ENCODE results near the gene MAP7.

- TF ChIP-seq CTCF (IDR thresholded peaks at IDR 0.05 in 2 of 3, conservative IDR thresholded peaks at IDR 0.05 in 1 of 3; ENCODE audit: insufficient read depth in 2 of 3, low read depth in 1 of 3, low read length in 3 of 3) = no peak
- TF ChIP-seq TCF7L2 (IDR thresholded peaks at IDR 0.05; ENCODE audit: low read depth, low read length) = no peak
- no peak for TF ChIP-seq RBFOX2 (IDR thresholded peaks at IDR 0.05; ENCODE audit: low read depth, low read length)
- TF ChIP-seq CAMTA2 (CRISPR knock-in tag; conservative IDR thresholded peaks at IDR 0.05) = no peak
- TF ChIP-seq SIX5 (IDR thresholded peaks at IDR 0.05; ENCODE audit: borderline replicate concordance in 1 of 2, insufficient read depth in 1 of 2, low read depth in 1 of 2, low read length in 2 of 2) = no peak
- no peak for TF ChIP-seq SIN3A (IDR thresholded peaks at IDR 0.05; ENCODE audit: borderline replicate concordance in 2 of 2, control insufficient read depth in 1 of 2, low read depth in 2 of 2, low read length in 2 of 2)
- no peak for TF ChIP-seq SREBF2 (CRISPR knock-in tag; IDR thresholded peaks at IDR 0.05)
These were observed 49.1 kb downstream of the MAP7 start for GRCh38 chr6:136501096-136501495.
